Activated T-helper 1 cell treated with anti-CD3 and anti-CD28 coated beads, Interleukin-12 subunit alpha, Interleukin-12 subunit beta, Interleukin-2, Interleukin-4 antibody, amounts not matched to agents 30 ng/mL and 10 ng/mL and 1 ng/mL, durations not matched to agents 14 hours and 24 hours and 36 hours (primary cell): Measurements from ENCODE around the gene TAGLN3. TPM values are rescaled to one million over a fixed set of nuclear protein-coding genes. Genes with fewer than 3 reads are reported as not detected.
A peak's percentile ranks its signal among the peaks of the same experiment; 100 is the strongest.

Source experiments
- DNase-seq: peaks from one replicate; pipeline ENCODE4 v3.0.0; 2021; ENCODE audit warnings: low spot score
- H3K27ac Mint-ChIP-seq: one replicate; pipeline ENCODE4 v1.8.0; 2021; ENCODE audit warnings: mild to moderate bottlenecking, mixed read lengths
- H3K27me3 Mint-ChIP-seq: one replicate; pipeline ENCODE4 v1.8.0; 2022; ENCODE audit warnings: mild to moderate bottlenecking, moderate library complexity, mixed read lengths; ENCODE audit not compliant: insufficient read depth
- H3K36me3 Mint-ChIP-seq: one replicate; pipeline ENCODE4 v1.8.0; 2021; ENCODE audit warnings: low read depth, mixed read lengths
- H3K4me1 Mint-ChIP-seq: one replicate; pipeline ENCODE4 v1.8.0; 2021; ENCODE audit warnings: low read depth, mixed read lengths
- H3K4me3 Mint-ChIP-seq: one replicate; pipeline ENCODE4 v1.8.0; 2021; ENCODE audit warnings: mild to moderate bottlenecking, moderate library complexity, mixed read lengths
- H3K9me3 Mint-ChIP-seq: one replicate; pipeline ENCODE4 v1.8.0; 2021; ENCODE audit warnings: mixed read lengths
- intact Hi-C: fragments of 100-400 bp; cut with micrococcal nuclease; formaldehyde crosslinking; loops from one replicate; pipeline ENCODE4 v1.15.1; 2024
- total RNA-seq: library from RNA; stranded (reverse); gene quantifications from 2 replicates; pipeline ENCODE4 v1.2.3, GENCODE V29; 2022

Gene TAGLN3
- total RNA-seq, 1 donor from 2014 or later = 0.78 TPM

DNA sequence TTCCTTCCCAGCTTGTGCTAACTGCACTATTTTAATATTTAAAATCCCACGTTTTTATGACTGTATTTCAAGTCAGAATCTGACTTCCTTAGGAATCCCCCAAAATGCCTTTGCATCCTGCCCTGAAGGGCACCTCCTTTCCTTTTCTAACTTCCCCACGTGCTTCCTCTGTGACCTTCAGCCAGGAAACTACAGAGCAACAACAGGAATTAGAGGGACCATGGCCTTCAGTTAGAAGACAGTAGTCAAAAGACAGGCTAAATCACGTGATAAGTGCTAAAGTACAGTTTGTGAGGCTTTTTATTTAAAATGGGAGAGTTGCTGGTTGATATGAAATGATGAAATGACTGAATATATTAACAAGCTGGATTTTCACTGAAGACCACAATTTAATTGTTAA, 31.7 kb upstream of the TAGLN3 start:
- peaks cover 29% of the 10 kb centered on the region for H3K4me1 Mint-ChIP-seq
- no peaks in the 10 kb centered on the region for H3K36me3 Mint-ChIP-seq
- intact Hi-C loops = loop anchor here (1.0 to 2.0 kb wide), 6 partner anchors 46 to 298 kb away; no protein-coding TSS in a partner anchor
- no peak for DNase-seq
- H3K27ac Mint-ChIP-seq = no peak overlapping the region
- no peaks in the 10 kb centered on the region for H3K27me3 Mint-ChIP-seq
- H3K4me3 Mint-ChIP-seq = no peak overlapping the region
- H3K9me3 Mint-ChIP-seq = no peaks in the 10 kb centered on the region

DNA sequence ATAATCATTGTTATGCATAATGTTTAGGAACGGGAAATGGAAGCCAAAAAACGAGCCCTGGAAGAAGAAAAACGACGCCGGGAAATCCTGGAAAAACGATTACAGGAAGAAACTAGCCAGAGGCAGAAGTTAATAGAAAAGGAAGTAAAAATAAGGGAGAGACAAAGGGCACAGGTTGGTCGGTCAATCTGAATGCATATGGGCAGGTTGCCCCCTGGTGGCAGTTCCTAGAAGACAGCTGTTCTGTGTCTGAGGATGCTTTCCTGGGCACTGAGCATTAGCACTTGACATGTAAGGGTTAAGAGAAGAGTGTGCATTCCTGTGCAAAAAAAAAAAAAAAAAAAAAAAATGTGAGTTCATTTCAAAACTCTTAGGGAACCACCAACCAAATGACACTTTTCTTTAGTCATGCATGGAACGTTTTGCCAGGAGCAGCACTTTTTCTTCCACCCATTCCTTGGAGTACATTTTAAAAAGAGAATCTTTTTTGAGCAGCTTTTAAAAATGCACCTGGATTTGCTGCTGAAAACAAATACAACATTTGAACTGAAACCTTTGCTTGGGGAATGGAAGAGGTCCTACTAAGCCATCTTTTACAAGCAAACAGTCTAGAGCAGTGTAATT, 31.0 kb upstream of the TAGLN3 start:
- no peaks in the 10 kb centered on the region for H3K9me3 Mint-ChIP-seq
- peaks cover 29% of the 10 kb centered on the region for H3K4me1 Mint-ChIP-seq
- no peaks in the 10 kb centered on the region for H3K27me3 Mint-ChIP-seq
- no peak overlapping the region for H3K27ac Mint-ChIP-seq
- intact Hi-C loops = loop anchor here (1.0 to 2.0 kb wide), 6 partner anchors 46 to 298 kb away; no protein-coding TSS in a partner anchor
- H3K4me3 Mint-ChIP-seq = no peak overlapping the region
- peak; percentile 57 for DNase-seq
- no peaks in the 10 kb centered on the region for H3K36me3 Mint-ChIP-seq

DNA sequence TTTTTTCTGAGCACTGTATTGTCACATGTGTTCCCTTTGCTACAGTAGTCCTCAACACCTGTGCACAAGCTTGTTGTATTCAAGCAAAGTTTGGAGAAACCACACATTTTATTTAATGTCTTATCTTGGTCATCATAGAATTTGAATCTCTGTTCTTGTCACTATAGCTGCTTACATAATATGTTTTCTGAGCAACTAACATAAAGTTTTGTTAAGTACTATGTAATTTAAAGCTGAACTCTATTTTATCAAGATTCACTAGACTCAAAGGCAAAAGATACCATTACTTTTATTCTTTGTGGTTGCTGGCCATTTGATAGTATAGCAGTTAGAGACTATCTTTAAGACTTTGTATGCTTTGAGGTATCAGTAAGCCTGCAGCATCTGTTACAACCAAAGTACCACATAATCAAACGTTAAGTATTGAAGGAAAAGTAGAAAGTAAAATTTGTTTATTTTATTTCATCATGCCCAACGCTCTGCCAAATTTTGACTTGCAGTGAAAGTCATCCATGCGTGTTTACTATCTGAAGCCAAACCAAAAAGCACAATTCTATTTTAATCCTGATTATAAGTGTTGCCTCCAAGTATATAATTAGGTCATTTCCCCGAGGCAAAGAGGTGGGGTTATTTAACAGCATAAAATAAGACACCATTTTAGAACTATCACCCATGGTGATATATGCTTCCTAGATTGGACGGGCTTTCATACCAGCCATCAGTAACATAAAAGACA, 30.2 kb upstream of the TAGLN3 start:
- no peak overlapping the region for H3K4me3 Mint-ChIP-seq
- intact Hi-C loops = no loop called here
- H3K36me3 Mint-ChIP-seq = no peaks in the 10 kb centered on the region
- no peak overlapping the region for H3K27ac Mint-ChIP-seq
- H3K4me1 Mint-ChIP-seq = peaks cover 23% of the 10 kb centered on the region
- H3K9me3 Mint-ChIP-seq = no peaks in the 10 kb centered on the region
- H3K27me3 Mint-ChIP-seq = no peaks in the 10 kb centered on the region
- no peak for DNase-seq

DNA sequence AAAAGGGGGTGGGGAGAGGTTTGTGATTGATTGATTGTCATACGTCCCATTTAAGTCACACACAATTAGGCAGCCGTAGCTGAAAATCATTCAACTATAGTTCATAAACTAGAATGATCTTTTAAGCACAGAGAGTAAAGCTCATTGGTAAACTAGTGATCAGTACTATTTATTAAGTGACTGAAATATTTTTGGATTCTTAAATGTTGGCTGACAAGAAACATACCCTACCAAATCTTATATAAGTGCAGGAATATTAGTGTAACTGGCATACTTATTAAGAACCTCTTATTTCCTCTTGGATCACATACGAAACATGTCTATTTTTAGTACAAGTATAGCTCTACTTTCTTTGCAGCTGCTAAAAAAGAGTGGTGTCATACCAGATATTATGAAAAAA, 28.3 kb upstream of the TAGLN3 start:
- DNase-seq = no peak
- intact Hi-C loops = no loop called here
- no peak overlapping the region for H3K4me3 Mint-ChIP-seq
- peaks cover 6% of the 10 kb centered on the region for H3K27me3 Mint-ChIP-seq
- no peak overlapping the region for H3K27ac Mint-ChIP-seq
- H3K36me3 Mint-ChIP-seq = no peaks in the 10 kb centered on the region
- no peaks in the 10 kb centered on the region for H3K9me3 Mint-ChIP-seq
- H3K4me1 Mint-ChIP-seq = peaks cover 18% of the 10 kb centered on the region

DNA sequence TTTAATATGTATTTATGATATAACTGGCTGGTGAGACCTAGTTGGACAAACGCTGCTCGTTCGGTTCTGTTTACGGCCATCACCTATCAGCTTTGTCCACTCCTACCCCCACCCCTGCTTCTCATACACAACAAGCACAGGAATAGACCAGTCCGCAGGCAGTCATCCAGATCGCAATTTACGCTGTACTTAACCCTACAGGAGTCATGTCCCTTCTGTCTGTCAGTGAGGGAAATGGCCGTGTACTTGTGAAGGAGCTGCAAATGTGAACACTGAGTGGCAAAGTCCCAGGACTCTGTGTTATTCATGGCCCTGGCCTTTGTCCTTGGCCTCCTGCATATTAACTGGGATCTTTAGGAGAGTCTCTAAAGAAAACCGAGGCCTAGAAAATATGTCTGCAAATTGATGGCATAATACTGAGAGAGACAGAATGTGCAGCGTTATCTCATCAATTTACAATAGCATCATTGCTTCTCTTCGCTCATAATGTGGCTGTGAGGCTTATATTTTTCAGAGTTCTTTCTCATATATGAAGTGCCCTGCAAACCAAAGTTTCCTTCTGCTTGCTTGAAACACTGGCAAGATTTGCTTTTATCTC, 27.1 kb upstream of the TAGLN3 start:
- Mint-ChIP-seq H3K4me1 (peaks cover 11% of the 10 kb centered on the region), H3K9me3 (no peaks in the 10 kb centered on the region), H3K27me3 (peaks cover 13% of the 10 kb centered on the region), H3K27ac (no peak overlapping the region), H3K4me3 (no peak overlapping the region), H3K36me3 (no peaks in the 10 kb centered on the region)
- DNase-seq = no peak
- intact Hi-C loops = no loop called here

DNA sequence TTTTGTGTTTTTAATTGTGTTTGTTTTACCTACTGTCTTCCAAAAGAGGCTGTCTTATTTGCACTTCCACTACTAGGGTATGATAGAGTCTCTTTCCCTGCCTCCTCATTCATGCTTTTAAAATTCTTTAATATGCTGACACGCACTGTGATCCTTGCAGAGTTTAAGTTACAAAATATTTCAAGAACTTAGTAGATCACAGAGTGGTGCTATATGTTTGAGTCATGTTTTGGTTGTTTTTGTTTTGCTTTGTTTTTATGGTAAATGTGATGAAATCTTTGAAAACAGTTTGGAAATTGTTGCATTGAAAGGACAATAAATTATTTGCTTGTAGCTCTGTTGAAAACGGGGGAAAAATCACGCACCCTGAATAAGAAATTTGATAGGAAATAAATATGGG, 25.8 kb upstream of the TAGLN3 start:
- Mint-ChIP-seq H3K36me3 (no peaks in the 10 kb centered on the region), H3K27ac (no peak overlapping the region), H3K4me3 (no peak overlapping the region), H3K9me3 (no peaks in the 10 kb centered on the region), H3K27me3 (peaks cover 13% of the 10 kb centered on the region), H3K4me1 (no peaks in the 10 kb centered on the region)
- intact Hi-C loops = no loop called here
- no peak for DNase-seq

DNA sequence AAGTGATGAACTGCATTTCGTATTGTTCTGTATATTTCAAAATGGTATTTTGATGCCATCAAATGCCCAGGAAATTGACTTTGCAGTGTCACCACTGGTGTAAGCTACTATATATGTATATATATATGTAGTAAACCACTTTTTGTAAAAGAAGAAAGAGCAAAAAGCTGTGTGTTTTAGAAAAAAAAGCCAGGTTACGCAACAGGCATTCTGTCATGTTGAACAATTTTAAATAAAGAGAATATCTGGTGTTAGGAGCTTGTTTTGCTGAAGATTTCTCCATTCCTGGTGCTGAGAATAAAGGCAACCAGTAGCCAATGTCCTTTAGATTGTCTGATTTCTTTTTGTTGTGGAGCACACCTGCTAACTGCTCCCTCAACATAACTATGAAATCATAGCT, 23.6 kb upstream of the TAGLN3 start:
- no peaks in the 10 kb centered on the region for H3K9me3 Mint-ChIP-seq
- peaks cover 15% of the 10 kb centered on the region for H3K4me1 Mint-ChIP-seq
- H3K27me3 Mint-ChIP-seq = peaks cover 17% of the 10 kb centered on the region
- H3K4me3 Mint-ChIP-seq = no peak overlapping the region
- H3K27ac Mint-ChIP-seq = no peak overlapping the region
- DNase-seq = no peak
- H3K36me3 Mint-ChIP-seq = peaks cover 4% of the 10 kb centered on the region
- intact Hi-C loops = loop anchor here (2.0 to 5.0 kb wide), 4 partner anchors 396 to 903 kb away; partner anchors contain the start of genes ATG3, NECTIN3 and SLC35A5

DNA sequence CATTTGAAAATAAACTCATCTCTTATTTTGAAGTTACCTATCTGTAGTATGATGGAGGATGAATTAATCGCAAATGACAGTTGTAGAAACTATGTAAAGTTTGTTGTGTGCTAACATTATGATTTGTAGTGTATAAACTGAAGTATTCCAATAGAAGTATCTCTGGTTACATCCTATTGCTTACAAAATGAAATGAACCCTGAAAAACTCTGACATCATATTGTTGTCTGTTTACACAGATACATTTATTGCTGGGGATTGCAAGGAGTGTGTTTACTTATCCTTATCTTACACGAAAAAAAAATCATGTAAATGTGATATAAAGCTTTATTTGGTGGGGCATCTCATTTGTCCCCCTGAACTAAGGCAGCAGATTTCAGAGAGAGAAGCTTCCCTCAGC, 22.5 kb upstream of the TAGLN3 start:
- intact Hi-C loops = loop anchor here (5.0 kb wide), 3 partner anchors 586 to 904 kb away; partner anchors contain the start of genes ATG3, NECTIN3 and SLC35A5

DNA sequence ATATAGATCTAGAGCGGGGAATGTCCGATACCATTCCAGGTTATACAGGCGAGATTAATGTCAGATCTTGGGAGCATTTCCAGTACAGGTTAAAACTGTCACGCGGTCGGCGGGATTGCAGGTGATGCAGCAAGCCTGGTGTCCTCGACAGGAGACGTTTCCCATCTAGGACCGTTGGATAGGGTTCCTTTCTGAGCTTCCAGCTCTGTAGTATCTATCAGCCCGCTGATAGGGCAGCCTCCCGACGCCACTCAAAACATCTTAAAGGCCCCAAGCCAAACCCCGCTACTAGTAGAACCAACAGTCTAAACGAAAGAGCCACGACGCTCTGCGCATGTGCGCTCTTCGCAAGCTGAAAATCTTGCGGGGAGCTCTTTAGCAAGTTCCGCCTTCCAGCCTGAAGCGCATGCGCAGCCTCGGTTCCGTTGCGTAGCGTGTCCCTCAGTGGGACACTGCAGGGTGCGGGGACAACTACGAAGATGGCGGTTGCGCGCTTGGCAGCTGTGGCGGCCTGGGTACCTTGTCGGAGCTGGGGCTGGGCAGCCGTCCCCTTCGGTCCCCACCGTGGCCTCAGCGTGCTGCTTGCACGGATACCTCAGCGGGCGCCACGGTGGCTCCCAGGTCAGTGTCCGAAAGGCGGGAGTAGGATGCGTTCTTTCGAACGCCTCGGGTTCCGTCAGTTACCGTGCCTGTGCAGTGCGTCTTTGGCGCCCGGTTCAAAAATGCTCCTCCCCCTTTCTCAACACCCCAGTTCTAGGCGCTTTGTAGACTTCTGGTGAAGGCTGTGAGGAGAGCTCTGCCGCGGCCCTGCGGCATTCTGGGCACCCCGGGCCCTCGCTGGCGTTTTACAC, 19.9 kb upstream of the TAGLN3 start, which contains the start of gene ABHD10:
Gene ABHD10 (plus strand): TSS at position 444 of the 851 bp plus-strand sequence. CDS start 36 bp downstream, at position 480.
- Mint-ChIP-seq H3K36me3 (peaks cover 15% of the 10 kb centered on the region), H3K9me3 (no peaks in the 10 kb centered on the region), H3K4me1 (peaks cover 50% of the 10 kb centered on the region), H3K27ac (peak within 1 kb of the TSS; percentile 90), H3K27me3 (peaks cover 14% of the 10 kb centered on the region), H3K4me3 (peak within 1 kb of the TSS; percentile 89)
- peak; percentile 93 for DNase-seq
- intact Hi-C loops = loop anchor here (1.0 to 5.0 kb wide), 8 partner anchors 10 to 907 kb away; partner anchors contain the start of genes ATG3, NECTIN3 and SLC35A5

More for the DNA sequence above, 22.5 kb upstream of the TAGLN3 start:
- Mint-ChIP-seq H3K4me3 (no peak overlapping the region), H3K27ac (no peak overlapping the region), H3K4me1 (peaks cover 26% of the 10 kb centered on the region), H3K36me3 (peaks cover 9% of the 10 kb centered on the region), H3K27me3 (peaks cover 17% of the 10 kb centered on the region), H3K9me3 (no peaks in the 10 kb centered on the region)
- DNase-seq = no peak

DNA sequence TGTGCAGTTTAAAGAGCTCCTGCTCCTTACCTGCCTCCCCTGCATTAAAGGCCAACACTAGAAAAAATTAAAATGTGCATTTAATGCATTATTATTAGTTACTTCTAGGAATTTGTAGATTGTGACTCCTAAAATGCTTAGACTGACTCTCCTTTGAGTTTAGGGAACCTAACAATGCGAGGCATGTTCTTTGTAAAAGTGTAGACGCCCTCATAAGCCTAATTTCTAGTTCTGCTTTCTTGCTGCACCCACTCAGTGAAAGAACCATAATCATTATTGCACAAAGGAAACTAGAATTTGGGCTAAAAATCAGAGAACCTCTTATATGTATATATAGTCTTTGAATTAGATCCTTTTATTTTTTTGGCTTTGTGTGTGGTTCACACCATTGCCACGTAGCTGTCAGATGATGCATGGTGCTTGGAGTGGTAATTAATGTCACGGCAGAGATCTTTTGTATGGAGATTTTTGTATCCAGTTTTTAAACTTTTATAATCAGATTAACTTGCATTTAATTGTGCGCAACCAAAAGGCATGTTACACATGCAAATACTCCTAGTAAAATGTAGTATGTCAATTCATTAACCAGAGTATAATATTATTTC, 19.2 kb upstream of the TAGLN3 start:
- intact Hi-C loops = loop anchor here (1.0 to 5.0 kb wide), 8 partner anchors 10 to 907 kb away; partner anchors contain the start of genes ATG3, NECTIN3 and SLC35A5
- Mint-ChIP-seq H3K27me3 (peaks cover 11% of the 10 kb centered on the region), H3K4me3 (peak overlapping the region; percentile 89), H3K27ac (peak overlapping the region; percentile 90), H3K9me3 (no peaks in the 10 kb centered on the region), H3K36me3 (peaks cover 21% of the 10 kb centered on the region), H3K4me1 (peaks cover 57% of the 10 kb centered on the region)
- no peak for DNase-seq

DNA sequence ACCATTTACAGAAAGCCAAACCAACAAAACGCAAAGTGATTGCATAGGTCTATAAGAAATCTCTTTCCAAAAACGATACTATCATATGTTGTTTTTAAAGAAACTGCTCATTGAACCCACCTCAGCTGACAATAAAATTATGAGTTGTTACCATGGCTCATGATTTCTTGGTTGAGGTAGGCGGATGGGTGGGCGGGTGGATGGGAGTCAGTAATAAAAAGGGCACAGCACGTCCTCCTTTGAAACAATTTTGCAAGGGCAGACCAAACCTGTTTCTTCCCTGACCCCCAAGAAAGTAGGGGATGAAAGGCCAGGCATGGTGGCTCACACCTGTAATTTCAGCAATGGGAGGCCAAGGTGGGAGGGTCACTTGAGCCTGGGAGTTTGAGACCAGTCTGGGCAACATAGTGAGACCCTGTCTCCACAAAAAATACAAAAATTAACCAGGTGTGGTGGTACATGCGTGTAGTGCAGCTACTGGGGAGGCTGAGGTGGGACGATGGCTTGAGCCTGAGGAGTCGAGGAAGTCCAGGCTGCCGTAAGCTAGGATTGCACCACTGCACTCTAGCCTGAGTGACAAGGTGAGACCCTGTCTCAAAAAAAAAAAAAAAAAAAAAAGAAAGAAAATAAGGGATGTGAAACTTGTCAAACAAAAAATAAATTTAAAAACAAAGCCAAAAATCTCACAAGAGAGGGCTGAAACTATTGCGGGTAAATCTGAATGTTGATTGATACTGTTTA, 17.8 kb upstream of the TAGLN3 start:
- Mint-ChIP-seq H3K9me3 (no peaks in the 10 kb centered on the region), H3K36me3 (peaks cover 30% of the 10 kb centered on the region), H3K27me3 (peaks cover 11% of the 10 kb centered on the region), H3K4me3 (peak overlapping the region; percentile 89), H3K4me1 (peaks cover 71% of the 10 kb centered on the region), H3K27ac (peak overlapping the region; percentile 15)
- intact Hi-C loops = no loop called here
- no peak for DNase-seq
